Measurements from ENCODE around the gene KANK2.

Gene KANK2

DNA sequence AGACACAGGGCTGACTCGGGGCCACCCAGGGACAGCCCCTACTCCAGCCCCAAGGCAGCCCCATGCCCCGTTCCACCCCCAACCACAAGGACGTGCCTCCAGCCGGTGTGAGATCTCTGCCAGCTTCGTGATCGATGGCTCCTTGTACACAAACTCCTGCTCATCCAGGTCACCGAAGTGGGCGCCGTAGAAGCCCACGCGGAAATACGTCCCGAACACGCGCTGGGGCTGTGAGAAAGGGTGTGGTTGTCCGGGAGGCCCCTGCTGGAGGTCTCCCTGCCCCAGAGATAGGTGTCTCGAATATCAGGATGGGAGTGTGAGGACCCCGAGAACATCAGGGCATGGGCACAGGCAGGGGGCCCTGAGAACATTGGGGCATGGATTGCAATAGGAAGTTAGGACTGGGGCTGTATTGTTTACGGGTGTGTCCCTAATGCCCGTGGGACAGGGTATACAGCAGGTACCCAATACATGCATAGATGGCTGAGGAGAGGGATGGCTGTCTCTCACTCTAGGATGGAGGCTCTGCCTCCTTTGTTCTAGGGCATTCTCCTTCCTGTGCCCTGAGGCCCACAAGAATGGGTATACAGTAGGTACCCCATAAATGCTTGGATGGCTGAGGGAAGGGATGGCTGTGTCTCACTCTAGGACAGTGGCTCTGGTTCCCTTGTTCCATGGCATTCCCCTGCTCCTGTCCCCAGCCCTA, 5.3 kb upstream of the KANK2 start:
- DNase-seq (ENCODE audit: low read depth), result no peak
- TF ChIP-seq, protein P1, sequence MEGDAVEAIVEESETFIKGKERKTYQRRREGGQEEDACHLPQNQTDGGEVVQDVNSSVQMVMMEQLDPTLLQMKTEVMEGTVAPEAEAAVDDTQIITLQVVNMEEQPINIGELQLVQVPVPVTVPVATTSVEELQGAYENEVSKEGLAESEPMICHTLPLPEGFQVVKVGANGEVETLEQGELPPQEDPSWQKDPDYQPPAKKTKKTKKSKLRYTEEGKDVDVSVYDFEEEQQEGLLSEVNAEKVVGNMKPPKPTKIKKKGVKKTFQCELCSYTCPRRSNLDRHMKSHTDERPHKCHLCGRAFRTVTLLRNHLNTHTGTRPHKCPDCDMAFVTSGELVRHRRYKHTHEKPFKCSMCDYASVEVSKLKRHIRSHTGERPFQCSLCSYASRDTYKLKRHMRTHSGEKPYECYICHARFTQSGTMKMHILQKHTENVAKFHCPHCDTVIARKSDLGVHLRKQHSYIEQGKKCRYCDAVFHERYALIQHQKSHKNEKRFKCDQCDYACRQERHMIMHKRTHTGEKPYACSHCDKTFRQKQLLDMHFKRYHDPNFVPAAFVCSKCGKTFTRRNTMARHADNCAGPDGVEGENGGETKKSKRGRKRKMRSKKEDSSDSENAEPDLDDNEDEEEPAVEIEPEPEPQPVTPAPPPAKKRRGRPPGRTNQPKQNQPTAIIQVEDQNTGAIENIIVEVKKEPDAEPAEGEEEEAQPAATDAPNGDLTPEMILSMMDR (IDR thresholded peaks at IDR 0.05; ENCODE audit: control insufficient read depth, extremely low read depth, insufficient read depth), result no peak
- no peak overlapping the region for H3K4me3 ChIP-seq (ENCODE audit: low read depth, low read length)

DNA sequence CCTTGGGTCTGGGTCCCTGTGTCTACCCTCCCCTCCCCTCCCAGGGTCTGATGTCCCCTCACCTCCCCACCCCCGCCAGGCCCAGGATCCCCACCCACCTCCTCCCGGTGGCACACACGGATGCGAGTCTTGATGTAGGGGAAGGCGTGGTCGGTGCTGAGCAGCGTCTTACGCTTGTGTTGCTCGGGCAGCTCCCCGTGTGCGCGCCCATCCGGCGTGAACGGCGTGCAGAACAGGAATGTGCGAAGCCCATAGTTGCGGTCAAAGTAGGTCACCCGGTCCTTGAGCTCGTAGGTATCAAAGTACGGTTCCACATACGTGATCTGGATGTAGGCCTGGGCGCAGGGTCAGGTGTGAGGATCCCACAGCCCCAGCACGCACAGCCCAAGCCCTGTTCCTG, 4.4 kb upstream of the KANK2 start:
- DNase-seq (ENCODE audit: low read depth), result no peak
- TF ChIP-seq, protein P1 (IDR thresholded peaks at IDR 0.05; ENCODE audit: control insufficient read depth, extremely low read depth, insufficient read depth), result no peak
- no peak overlapping the region for H3K4me3 ChIP-seq (ENCODE audit: low read depth, low read length)

DNA sequence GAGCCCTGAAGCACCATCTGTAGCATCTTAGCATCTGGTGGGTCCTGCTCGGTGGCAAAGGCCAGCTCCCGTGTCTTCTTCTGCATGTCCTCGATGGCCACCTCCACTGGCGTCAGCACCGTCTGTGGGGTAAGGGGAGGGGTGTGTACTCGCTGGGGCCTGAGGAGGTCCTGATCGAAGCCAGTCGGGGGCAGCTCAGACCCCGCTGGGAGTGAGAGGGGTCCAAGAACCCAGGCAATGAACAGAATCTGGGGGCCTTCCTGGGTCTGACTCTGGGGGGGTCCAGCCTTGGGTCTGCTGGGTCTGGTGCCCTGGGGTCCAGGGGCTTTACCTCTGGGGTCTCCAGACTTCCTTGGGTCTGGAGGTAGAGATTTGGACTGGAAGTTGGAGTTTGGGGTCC, 3.6 kb upstream of the KANK2 start:
- no peak overlapping the region for H3K4me3 ChIP-seq (ENCODE audit: low read depth, low read length)
- DNase-seq (ENCODE audit: low read depth), result no peak
- TF ChIP-seq, protein P1 (IDR thresholded peaks at IDR 0.05; ENCODE audit: control insufficient read depth, extremely low read depth, insufficient read depth), result no peak

DNA sequence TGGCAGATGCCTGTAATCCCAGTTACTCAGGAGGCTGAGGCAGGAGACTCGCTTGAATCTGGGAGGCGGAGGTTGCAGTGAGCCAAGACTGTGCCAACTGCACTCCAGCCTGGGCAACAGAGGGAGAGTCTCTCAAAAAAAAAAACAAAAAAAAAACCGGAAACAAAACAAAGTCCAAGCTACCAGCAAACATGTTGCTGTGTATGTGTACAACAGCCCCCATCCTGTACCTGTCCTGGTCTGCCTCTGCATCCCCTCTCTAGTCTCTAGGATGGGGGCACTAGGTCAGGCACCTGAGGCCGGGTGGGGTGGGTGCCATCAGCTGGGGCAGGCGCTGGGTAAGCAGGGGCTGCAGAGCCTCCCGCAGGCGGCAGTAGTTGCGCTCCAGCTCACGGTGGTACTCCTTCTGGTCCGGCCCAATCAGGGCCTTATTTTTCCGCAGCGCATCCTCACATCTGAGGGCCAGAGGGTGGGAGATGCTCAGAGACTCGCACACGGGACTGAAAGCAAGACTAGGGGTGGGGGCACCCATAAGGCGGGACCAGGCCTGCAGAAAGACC, 2.8 kb upstream of the KANK2 start:
- no peak overlapping the region for H3K4me3 ChIP-seq (ENCODE audit: low read depth, low read length)
- DNase-seq (ENCODE audit: low read depth), result no peak
- TF ChIP-seq, protein P1 (IDR thresholded peaks at IDR 0.05; ENCODE audit: control insufficient read depth, extremely low read depth, insufficient read depth), result no peak

DNA sequence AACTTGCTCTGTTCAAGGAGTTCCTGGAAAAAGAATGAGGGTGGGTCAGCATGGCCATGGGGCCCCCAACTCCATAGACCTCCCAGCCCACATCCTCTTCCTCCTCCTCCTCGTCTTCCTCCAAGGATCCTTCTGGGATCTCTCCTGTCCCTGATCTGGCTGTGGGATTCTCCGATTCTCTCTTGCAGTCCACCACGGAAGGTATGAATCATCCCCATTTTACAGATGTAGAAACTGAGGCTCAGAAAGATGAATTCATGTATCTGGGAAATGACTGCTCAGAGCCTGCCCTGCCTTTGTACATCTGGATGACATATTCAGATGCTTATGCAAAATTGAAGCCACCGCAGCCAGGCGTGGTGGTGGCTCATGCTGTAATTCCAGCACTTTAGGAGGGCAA, 2.2 kb upstream of the KANK2 start:
- no peak for DNase-seq (ENCODE audit: low read depth)
- H3K4me3 ChIP-seq (ENCODE audit: low read depth, low read length), result no peak overlapping the region
- TF ChIP-seq, protein P1 (IDR thresholded peaks at IDR 0.05; ENCODE audit: control insufficient read depth, extremely low read depth, insufficient read depth), result no peak

DNA sequence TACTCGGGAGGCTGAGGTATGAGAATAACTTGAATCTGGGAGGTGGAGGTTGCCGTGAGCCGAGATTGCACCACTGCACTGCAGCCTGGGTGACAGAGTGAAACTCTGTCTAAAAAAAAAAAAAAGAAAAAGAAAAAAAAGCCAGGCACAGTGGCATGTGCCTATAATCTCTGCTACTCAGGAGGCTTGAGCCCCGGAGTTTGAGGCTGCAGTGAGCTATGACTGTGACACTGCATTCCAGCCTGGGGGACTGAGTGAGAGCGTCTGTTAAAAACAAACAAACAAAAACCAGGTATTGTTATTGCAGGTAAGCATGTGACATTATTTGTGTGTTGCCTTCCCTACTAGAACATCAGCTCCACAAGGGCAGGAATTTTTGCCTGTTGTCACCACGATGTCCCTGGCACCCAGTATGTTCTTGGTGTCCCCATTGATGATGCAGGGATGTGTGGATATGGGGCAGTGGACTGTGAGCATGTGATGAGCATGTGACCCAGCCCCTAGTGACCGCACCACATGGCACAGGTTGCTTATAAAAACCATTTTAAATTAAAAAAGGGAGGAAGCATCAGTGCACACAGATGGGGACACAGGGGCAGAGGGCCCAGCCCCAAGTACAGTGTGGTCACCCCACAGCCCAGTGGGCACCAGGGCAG, 1.6 kb upstream of the KANK2 start:
- DNase-seq (ENCODE audit: low read depth), result no peak
- H3K4me3 ChIP-seq (ENCODE audit: low read depth, low read length), result no peak overlapping the region
- TF ChIP-seq, protein P1 (IDR thresholded peaks at IDR 0.05; ENCODE audit: control insufficient read depth, extremely low read depth, insufficient read depth), result no peak

Measured in LNCaP clone FGC (cell line).